GM12873 (cell line): ENCODE data around the gene NPR3.

Experiments used
- TF ChIP-seq, protein P1 (sequence below): IDR thresholded peaks from 2 replicates; pipeline ENCODE4 v1.5.1; 2012; ENCODE audit warnings: low read depth, mild to moderate bottlenecking, moderate library complexity, low read length, control low read depth; ENCODE audit not compliant: insufficient read depth; ENCODE audit errors: missing control alignments

The NPR3 gene

DNA sequence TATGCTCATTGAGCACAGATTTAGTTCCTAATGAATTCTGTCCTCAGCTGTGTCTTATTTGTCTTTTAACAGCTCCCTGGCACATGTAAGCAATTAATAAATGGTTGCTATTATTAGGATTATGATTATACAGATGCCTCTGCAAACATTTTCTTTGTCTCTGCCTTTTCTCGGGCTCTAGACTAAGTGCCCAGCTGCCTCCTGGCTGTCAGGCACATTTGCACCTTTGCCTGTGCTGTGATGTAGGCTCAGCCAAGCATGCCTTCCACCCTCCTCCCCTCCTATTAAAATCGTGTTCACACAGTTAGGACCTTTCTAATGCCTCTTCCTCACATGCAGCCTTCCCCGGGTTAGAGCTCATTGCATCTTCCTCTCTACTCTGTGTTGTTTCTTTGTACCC is 25.7 kb downstream of the NPR3 start:
- TF ChIP-seq, protein P1, sequence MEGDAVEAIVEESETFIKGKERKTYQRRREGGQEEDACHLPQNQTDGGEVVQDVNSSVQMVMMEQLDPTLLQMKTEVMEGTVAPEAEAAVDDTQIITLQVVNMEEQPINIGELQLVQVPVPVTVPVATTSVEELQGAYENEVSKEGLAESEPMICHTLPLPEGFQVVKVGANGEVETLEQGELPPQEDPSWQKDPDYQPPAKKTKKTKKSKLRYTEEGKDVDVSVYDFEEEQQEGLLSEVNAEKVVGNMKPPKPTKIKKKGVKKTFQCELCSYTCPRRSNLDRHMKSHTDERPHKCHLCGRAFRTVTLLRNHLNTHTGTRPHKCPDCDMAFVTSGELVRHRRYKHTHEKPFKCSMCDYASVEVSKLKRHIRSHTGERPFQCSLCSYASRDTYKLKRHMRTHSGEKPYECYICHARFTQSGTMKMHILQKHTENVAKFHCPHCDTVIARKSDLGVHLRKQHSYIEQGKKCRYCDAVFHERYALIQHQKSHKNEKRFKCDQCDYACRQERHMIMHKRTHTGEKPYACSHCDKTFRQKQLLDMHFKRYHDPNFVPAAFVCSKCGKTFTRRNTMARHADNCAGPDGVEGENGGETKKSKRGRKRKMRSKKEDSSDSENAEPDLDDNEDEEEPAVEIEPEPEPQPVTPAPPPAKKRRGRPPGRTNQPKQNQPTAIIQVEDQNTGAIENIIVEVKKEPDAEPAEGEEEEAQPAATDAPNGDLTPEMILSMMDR = no peak

- TF ChIP-seq, protein P1 = no peak
These were observed 29.5 kb downstream of the NPR3 start for GRCh38 chr5:32740651-32741050.

- TF ChIP-seq, protein P1 = no peak
These were observed 34.2 kb downstream of the NPR3 start for GRCh38 chr5:32745317-32745716.

DNA sequence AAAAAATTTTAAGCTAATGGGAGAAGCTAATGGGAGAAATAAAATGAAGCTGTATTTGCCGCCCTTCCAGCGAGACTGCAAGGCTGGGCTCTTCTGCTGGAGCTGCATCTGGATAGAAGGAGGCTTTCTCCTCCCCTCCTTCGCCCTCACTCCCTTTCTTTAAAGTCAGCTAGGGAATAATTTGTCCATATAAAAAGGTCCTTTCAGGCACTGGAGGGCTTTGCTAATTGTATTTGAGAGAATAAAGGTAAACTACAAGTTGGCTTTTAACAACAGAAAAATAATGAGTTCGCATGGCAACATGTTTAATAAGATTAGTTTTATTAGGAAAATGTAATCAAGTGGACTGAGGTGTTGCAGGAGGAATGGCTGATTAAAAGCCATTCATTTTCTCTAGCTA is 41.3 kb downstream of the NPR3 start:
- TF ChIP-seq, protein P1 = no peak

DNA sequence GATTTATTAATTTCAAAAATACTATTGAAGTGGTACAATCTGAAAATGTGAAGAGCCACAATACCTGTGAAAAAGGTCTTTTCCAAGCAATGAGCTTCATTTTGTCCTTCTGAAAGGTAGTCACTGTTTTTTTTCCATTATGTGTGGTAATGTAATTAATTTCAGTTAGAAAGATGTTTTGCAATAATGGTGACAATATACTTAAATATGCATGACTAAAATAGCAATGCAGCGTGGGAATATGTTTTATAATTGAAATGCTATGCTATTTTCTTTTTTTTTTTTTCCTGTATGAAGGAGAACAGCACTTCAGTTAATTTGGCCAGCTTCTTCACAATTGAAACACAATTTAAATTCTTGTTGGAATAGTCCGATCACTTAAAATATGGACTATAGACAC is 41.9 kb downstream of the NPR3 start:
- TF ChIP-seq, protein P1 = no peak

GRCh38 chr5:32753765-32754164 is 42.6 kb downstream of the NPR3 start:
- TF ChIP-seq, protein P1 = no peak

GRCh38 chr5:32754284-32754683 is 43.2 kb downstream of the NPR3 start:
- TF ChIP-seq, protein P1 = no peak
